ENCODE measurements around the gene MMP20.
A peak's percentile ranks its signal among the peaks of the same experiment; 100 is the strongest.

DNA sequence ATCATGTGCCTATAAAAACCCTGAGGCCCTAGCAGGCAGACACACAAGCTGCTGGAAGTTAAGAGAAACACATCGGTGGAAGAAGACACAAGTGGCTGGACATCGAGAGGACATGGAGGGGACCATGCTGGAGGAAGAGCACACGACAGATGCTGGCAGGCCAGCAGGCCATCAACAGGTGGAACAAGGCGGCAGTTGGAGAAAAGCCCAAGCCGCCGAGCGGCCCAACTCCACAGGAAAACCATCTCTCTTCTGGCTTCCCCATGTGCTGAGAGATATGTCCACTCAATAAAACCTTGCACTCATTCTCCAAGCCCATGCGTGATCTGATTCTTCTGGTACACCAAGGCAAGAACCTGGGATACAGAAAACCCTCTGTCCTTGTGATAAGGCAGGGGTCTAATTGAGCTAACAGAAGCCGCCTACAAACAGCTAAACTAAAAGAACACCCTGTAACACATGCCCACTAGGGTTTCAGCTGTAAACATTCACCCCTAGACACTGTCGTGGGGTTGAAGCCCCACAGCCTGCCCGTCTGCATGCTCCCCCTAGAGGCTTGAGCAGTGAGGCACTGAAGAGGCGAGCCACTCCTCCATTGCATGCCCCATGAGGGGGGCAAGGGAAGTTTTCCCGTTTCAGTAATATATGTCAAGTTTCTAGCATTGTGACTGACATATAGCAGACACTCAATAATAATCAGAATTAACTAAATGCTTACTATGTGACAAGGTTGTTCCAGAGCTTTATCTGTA lies 39.0 kb upstream of the MMP20 start:
- no peak for TF ChIP-seq POLR2AphosphoS5 (IDR thresholded peaks at IDR 0.05)
- TF ChIP-seq, protein P1, sequence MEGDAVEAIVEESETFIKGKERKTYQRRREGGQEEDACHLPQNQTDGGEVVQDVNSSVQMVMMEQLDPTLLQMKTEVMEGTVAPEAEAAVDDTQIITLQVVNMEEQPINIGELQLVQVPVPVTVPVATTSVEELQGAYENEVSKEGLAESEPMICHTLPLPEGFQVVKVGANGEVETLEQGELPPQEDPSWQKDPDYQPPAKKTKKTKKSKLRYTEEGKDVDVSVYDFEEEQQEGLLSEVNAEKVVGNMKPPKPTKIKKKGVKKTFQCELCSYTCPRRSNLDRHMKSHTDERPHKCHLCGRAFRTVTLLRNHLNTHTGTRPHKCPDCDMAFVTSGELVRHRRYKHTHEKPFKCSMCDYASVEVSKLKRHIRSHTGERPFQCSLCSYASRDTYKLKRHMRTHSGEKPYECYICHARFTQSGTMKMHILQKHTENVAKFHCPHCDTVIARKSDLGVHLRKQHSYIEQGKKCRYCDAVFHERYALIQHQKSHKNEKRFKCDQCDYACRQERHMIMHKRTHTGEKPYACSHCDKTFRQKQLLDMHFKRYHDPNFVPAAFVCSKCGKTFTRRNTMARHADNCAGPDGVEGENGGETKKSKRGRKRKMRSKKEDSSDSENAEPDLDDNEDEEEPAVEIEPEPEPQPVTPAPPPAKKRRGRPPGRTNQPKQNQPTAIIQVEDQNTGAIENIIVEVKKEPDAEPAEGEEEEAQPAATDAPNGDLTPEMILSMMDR (IDR thresholded peaks at IDR 0.05) = peak in 1 of 5 experiments; percentile 8
